Activated T-cell treated with anti-CD3 and anti-CD28 coated beads for 48 hours (primary cell): ENCODE data around the gene CAB39L.

Experiments used
- DNase-seq: peaks from one replicate; pipeline ENCODE4 v3.0.0-alpha.2; 2020; ENCODE audit warnings: low read depth

Gene CAB39L

GRCh38 chr13:49443704-49444523 lies at the start of gene CAB39L, which contains the start of gene SETDB2:
Gene CAB39L (minus strand): TSS chr13:49444064. CDS start chr13:49382910, 61,154 bp downstream.
Gene SETDB2 (plus strand): TSS chr13:49444274. CDS start chr13:49451894, 7,620 bp downstream.
- peak; percentile 99 for DNase-seq

GRCh38 chr13:49488563-49488962 lies 44.7 kb upstream of the CAB39L start:
- DNase-seq = no peak

- no peak for DNase-seq
Observed at GRCh38 chr13:49481788-49482187, 37.9 kb upstream of the CAB39L start.

- no peak for DNase-seq
Observed at GRCh38 chr13:49476529-49476928, 32.7 kb upstream of the CAB39L start.

GRCh38 chr13:49472186-49472585 lies 28.3 kb upstream of the CAB39L start:
- DNase-seq = no peak

- no peak for DNase-seq
Observed at GRCh38 chr13:49466292-49466838, 22.5 kb upstream of the CAB39L start.

- DNase-seq = no peak
Observed at GRCh38 chr13:49464621-49465325, 20.9 kb upstream of the CAB39L start.

GRCh38 chr13:49464085-49464484 lies 20.2 kb upstream of the CAB39L start:
- DNase-seq = no peak

GRCh38 chr13:49459580-49459979 lies 15.7 kb upstream of the CAB39L start:
- no peak for DNase-seq

GRCh38 chr13:49457221-49457620 lies 13.4 kb upstream of the CAB39L start:
- no peak for DNase-seq

GRCh38 chr13:49456156-49456555 lies 12.3 kb upstream of the CAB39L start:
- DNase-seq = no peak

- DNase-seq = no peak
Observed at GRCh38 chr13:49455007-49455398, 11.1 kb upstream of the CAB39L start.

- DNase-seq = no peak
Observed at GRCh38 chr13:49454388-49455006, 10.6 kb upstream of the CAB39L start.

- DNase-seq = no peak
Observed at GRCh38 chr13:49453465-49453864, 9.6 kb upstream of the CAB39L start.

- no peak for DNase-seq
Observed at GRCh38 chr13:49452725-49453457, 9.0 kb upstream of the CAB39L start.

GRCh38 chr13:49450105-49450819 lies 6.4 kb upstream of the CAB39L start:
- DNase-seq = no peak

- DNase-seq = no peak
Observed at GRCh38 chr13:49448753-49449152, 4.9 kb upstream of the CAB39L start.

- no peak for DNase-seq
Observed at GRCh38 chr13:49446473-49446872, 2.6 kb upstream of the CAB39L start.

- no peak for DNase-seq
Observed at GRCh38 chr13:49444524-49445395, 896 bp upstream of the CAB39L start.

- DNase-seq = no peak
Observed at GRCh38 chr13:49443357-49443703, 534 bp downstream of the CAB39L start.
